Fibroblast of skin of abdomen (primary cell): ENCODE results near the gene PDE4C.

Source experiments
- DNase-seq: peaks from one replicate; pipeline ENCODE4 v3.0.0-alpha.2; 2013

The PDE4C gene

DNA sequence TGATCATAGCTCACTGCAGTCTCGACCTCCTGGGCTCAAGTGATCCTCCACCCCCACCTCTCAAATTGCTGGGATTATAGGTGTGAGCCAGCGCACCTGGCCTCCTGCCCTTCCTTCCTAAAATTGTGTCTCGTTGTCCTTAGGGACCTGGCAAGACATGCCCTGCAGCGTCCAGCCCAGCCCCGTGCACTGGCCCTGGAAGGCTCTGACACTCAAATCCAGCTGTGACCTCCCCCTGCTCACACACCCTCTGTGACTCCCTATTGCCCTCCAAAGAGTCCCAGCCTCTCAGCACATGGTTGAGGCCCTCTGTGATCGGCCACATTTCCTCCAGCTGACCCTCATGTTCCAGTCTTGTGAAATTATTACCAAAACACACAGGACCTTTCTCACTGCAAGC, 28.3 kb downstream of the PDE4C start:
- no peak for DNase-seq

DNA sequence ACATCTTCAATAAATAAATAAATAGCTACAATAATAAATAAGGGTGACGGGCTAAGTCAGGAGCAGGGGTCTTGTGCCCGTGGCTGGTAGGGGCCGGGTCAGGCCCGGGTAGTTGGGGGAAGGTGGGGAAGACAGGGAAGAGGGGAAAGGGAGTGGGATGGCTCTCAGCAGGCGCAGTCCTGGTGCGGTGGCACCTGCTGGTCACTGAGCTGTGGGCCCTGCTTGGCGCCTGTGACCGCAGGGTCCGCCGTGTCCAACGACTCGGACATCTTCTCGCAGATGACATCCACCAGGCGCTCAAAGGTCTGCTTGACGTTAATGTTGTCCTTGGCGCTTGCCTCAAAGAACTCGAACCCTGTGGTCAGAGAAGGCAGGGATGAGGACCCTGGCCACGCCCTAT, 28.9 kb downstream of the PDE4C start:
- DNase-seq = no peak

DNA sequence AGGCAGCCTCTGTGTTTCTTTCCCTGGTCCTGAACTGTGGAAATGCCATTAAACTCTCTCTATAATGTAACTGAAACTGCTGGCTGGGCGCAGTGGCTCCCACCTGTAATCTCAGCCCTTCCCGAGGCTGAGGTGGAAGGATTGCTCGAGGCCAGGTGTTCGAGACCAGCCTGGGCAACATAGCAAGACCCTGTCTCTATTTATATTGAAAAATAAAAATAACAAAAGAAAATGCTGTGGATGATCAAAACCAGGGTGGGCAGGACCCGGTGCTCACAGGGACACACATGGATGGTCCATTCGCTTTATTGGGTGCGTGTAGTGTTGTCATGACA, 29.8 kb downstream of the PDE4C start:
- DNase-seq = no peak

DNA sequence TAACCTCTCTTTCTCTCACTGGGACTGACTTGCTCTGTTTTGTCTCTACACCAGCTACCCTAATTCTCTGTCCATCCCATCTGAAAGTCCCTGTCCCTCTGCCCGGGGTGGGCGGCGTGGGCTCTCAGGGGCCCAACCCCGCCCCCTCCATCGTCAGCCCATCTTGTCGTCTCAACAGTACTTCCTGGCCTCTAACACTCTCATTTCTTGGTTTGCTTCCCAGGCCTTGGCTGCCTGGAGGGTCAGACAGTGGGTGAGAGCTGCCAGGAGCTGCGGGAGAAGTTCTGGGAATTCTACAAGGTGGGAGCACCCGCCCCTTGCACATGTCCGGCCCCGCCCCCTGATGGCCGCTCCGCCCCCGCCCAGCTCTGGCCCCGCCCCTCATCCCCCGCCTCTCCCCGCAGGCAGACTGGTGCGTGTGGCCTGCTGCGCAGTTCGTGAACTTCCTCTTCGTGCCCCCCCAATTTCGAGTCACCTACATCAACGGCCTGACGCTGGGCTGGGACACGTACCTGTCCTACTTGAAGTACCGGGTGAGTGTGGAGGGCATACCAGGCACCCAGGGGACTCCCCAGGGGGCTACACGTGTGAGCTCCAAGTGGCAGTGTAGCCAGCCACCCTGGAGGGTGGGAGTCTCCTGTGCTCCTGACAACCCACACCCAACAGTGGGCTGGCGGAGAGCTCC, 31.5 kb downstream of the PDE4C start:
- no peak for DNase-seq

DNA sequence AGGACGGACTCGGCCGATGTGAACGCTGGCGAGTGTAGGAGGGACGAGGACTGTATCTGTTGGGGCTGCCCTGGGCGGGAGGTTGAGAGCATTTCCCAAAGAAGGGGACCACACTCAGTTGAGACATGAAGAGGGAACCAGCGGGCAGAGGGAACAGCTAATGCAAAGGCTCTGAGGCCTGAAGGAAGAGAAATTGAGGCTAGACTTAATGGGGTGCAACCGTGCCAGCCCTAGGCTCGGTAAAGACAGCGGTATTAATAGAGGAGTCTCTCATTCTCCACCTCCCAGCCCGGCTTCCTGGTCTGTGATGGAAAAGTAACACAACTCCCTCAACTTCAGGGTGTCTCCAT, 32.1 kb downstream of the PDE4C start:
- no peak for DNase-seq

DNA sequence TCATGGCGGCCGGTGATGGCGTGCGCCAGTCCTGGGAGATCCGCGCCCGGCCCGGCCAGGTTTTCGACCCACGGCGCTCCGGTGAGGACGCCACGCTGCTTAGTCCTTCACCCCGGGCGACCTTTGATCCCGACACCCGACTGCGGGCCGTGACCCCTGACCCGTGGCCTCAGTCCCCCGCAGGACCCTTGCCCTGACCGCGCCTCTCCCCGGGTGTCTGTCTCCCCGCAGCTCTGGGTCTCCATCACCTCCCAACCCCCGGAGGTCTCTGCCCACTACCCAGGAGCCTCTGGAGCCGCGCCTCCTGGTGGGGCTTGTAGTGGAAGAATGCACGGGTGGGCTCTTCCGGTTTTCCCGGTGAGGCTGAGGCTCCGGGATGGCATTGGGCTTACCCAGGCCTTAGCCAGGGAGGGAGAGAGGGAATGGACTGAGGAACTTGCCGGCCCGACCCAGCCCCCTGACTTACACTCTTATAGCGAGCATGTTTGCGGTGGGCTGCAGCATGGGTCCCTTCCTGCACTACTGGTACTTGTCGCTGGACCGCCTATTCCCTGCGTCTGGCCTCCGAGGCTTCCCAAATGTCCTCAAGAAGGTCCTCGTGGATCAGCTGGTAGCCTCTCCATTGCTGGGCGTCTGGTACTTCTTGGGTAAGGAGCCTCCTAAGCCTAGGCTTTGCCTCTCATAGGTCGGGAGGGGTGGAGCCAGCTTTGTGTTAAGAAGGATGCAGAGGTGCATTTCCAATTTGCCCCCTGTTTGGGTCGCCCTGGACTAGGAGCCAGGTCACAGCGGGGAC, 32.7 kb downstream of the PDE4C start:
- no peak for DNase-seq

DNA sequence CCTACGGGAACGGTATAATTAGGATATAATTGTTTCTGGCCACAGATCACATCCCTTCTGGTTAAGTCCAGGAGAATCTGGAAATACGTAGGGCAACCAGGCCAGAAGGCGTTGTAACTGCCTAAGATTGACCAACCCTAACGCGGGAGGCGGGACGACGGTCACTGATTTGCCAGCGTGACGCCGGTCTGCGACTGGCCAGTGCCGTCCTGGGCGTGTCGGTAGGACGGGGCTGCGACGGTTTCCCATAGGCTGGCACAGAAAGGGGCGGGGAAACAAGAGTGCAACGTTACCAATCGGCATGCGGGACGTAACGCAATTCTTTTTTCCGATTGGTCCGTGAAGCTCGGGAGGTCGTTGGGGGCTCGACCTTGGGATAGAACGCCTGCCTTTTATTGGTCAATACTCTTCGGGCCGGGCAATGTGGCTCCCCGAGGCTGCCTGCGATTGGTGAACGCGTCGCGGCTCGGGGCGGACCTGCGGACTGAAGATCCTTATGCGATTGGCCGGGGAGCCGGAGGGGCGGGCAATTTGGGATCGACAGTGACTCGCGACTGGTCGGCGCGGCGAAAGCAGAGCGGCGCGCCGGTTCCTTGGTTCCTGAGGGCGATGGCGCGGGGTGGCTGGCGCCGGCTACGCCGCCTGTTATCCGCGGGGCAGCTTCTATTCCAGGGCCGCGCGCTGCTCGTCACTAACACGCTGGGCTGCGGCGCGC, 33.4 kb downstream of the PDE4C start, which contains the start of gene MPV17L2:
TSS of gene MPV17L2 (plus strand) at position 546 of the 715 bp plus-strand sequence. CDS start at position 610, 64 bp downstream.
- peak; percentile 100 for DNase-seq

DNA sequence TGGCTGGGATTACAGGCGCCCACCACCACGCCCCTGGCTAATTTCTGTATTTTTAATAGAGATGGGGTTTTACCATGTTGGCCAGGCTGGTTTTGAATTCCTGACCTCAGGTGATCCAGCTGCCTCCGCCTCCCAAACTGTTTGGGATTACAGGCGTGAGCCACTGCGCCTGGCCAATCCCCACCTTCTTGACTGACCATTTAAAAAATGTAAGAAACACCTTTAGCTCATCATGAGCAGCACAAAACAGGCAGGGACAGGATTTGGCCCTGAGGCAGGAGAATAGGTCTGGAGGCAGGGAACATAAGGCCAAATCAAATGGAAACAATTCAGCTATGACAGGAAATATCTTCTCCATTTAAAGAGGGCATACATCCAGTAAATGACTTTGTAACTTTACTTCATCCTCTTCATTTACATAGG, 34.6 kb downstream of the PDE4C start:
- no peak for DNase-seq

DNA sequence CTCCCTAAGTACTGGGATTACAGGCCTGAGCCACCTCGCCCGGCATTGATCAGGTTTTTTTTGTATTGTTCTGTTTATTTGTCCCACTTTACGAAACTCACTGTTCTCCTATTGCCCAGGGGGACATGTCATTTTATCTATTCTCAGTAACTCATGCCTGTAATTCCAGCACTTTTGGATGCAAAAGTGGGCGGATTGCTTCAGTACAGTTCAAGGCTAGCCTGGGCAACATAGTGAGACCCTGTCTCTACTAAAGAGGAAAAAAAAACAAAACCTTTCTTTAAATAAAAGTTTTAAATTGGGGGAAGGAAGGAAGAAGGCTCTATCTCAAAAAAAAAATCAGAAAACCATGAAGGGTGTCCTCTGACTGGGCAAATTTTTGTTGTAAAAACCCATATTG, 36.0 kb downstream of the PDE4C start:
- DNase-seq = no peak

DNA sequence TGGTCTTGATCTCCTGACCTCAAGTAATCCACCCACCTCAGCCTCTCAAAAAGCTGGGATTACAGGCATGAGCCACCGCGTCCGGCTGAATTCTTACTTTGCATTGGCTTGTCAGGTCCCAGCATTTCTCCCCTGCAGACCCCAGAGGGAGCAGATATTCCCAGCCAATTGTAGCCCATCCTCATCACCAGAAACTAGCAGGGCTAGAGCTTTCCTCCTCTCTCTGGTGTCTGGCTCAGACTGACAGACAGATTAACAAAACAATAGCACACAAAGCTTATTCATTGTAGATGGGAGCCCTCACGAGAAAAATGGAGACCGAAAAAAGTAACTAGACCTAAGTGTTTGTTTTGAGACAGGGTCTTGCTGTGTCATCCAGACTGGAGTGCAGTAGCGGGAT, 40.7 kb downstream of the PDE4C start:
- DNase-seq = no peak

DNA sequence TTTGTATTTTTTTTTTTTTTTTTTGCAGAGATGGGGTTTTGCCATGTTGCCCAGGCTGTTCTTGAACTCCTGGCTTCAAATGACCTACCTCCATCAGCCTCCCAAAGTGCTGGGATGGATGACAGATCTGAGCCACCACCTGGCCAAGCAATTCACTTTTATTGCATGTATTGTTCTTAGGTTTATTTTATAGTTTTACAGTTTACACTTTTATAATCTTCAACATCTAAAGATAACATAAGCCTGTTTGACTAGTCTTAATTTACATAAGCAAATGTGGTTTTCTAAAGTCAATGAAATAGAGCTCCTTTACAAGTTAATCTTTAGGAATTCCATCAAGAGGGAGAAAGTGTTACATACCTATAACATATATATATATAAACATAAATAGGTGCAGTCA, 42.7 kb downstream of the PDE4C start:
- DNase-seq = no peak

DNA sequence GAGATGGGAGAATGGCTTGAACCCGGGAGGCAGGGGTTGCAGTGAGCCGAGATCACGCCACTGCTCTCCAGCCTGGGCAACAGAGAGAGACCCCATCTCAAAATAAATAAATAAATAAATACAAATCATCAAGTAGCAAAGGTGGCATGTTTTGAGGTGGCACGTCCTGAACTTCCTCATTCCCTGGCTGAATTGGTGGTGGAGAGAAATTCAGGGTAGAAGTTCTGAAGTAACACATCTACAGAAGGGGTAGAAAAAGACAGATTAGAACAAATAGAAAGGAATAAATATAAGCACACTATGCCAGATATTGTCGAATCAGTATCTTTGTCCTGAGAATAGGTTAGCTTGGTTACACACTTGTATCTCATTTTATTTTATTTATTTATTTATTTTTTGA, 46.3 kb downstream of the PDE4C start:
- DNase-seq = no peak

DNA sequence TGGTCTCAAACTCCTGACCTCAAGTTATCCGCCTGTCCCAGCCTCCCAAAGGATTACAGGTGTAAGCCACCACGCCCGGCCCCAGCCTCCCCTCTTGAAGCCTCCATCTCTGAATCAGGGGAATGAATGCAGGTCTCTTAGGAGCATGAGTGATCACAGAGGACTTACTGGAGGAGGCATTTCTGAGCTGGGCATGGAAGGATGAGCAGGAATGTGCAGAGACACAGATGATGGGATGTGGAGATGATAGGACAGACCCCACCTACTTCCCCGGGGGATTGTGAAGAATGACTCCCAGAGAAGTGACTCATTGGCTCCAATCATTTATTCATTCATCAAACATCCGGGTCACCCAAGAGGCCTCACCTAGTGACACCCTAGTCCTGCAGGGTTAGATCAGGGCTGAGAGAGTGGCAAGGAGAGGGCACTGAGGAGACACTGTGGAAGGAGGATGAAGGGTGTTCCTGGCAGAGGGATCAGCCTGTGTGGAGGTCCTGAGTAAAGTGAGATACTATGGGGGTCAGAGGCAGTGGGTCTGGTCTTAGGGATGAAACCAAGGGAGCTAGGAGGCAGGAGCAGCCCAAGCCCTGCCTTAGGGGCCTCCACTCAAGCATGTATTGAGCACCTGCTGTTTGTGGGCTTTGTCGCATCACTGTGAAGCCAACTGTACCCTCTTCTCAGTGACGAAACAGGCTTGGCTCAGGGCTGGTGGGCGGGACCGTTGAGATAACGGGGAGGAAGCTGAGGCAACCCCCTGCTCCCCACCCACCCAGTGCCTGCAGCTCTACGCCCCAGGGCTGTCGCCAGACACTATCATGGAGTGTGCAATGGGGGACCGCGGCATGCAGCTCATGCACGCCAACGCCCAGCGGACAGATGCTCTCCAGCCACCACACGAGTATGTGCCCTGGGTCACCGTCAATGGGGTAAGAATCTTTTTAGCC, 49.6 kb downstream of the PDE4C start:
- DNase-seq = no peak

DNA sequence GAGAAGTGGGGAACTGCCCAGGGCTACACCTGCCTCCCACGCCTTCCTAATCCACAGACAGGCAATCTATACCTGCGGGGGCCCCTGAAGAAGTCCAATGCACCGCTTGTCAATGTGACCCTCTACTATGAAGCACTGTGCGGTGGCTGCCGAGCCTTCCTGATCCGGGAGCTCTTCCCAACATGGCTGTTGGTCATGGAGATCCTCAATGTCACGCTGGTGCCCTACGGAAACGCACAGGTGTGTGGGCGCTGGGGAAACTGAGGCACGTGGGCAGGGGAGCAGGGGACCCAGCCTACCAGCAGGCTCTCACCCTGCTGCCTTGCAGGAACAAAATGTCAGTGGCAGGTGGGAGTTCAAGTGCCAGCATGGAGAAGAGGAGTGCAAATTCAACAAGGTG, 51.3 kb downstream of the PDE4C start:
- no peak for DNase-seq
